HG03521 (cell line): Measurements from ENCODE around the gene MIOS.
"Not testable (repeated sequence)": the region's sequence is repeated elsewhere in the genome, so short reads cannot be mapped to it uniquely, and the experiment has no call there.

Source experiments
- ATAC-seq: cut with Tn5 transposase; IDR thresholded peaks from one replicate; pipeline ENCODE4 v1.9.1; 2021; ENCODE audit warnings: mild to moderate bottlenecking, moderate library complexity; ENCODE audit not compliant: unreplicated experiment

The MIOS gene

DNA sequence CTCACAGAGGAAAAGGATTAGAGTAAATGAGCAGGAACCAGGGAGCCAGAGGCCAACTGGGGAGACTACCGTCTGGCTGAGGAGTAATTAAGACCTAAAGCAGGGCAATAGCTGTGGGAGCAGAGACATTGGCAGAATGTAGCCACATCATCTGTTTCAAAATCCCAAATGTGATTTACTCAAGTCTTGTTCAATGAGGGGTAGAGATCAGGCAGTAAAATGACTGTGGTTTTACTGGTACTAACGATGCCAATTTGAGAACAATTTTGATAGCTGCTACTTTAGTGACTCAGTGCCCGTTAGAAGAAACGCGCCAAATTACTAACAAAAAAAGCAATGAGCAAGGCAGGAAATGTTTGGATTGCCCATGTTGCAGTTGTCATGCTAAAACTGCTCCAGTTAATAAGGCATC lies 12.7 kb upstream of the MIOS start:
- no peak for ATAC-seq

DNA sequence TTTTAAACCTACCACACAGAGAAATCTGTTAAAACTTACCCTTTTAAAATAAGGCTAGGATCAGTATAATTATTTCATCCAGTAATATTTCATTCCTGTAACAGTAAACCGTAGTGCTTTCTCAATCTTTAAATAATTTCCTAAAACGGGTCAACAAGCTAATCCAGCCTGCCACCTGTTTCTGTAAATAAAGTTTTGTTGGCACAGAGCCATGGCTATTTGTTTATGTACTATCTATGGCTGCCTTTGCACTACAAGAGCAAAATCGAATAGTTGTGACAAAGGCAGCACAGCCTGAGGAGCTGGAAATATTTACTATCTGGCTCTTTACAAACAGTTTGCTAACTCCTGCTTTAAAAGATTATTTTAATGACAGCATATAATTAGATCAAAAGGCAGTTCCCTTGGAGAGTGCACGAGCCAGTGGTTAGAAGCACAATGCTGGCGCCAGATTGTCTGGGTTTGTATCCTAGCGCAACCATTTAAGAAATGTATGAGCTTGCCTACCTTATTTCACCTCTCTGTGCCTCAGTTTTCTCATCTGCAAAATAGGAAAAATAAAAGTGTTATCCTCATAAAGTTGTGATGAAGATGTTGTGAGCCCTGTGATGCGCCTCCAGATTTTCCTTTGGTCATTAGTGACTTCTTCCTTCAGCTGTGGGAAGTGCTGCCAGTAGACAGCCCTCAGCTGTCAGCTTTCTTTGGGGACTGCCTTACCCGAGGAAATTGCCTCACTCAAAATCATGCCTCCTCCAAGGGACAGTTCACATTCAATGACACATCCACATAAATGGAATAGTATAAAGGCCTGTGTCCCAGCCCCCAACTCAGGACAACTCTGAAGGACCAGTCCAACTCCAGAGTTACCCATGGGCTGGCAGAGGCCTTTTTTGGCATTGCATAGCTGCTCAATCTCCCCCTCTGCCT lies 11.8 kb upstream of the MIOS start:
- ATAC-seq: no peak

DNA sequence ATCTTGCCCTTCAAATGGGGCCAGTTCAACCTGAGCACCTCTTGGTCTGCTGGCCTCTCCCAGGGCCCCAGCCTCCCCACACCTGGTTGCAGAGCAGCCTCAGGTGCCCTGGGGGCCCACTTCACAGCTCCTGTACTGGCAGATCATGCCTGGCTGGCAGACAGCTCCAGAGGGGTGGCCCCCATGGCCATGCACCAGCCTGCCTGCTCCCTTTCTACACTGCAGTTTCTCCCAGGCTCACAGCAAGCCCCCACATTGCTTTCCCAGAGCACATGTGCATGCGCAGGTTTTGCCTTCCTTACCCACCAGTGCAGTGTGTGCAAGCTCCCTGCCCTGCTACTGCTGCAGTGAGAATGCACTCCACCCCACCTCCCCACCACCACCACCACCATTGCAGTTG lies 9.8 kb upstream of the MIOS start:
- no peak for ATAC-seq

DNA sequence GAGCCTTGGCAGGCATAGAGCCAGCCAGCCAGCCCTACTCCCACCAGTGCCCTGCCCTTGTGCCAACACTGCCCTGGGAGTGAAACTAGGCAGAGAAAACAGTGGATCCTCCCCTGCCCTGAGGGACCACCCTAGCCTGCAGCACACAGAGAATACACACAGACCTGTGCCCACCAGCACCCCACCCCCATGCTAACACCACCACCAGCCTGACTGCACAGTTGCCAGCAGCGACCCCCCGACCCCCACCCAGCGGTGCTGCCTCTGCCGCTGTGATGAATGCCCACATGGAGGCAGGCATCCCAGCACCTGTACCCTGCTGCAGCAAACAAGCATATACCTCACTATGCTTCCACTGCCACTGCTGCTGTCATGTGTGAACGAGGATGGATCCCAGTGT lies 9.4 kb upstream of the MIOS start:
- no peak for ATAC-seq

DNA sequence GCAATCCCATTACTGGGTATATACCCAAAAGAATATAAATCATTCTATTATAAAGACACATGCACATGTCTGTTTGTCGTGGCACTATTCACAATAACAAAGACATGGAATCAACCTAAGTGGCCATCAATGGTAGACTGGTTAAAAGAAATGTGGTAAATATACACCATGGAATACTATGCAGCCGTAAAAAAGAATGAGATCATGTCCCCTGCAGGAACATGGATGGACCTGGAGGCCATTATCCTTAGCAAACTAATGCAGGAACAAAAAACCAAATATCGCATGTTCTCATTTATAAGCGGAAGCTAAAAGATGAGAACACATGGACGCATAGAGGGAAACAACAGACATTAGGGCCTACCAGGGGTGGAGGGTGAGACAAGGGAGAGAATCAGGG lies 5.1 kb upstream of the MIOS start:
- not testable (repeated sequence) for ATAC-seq

DNA sequence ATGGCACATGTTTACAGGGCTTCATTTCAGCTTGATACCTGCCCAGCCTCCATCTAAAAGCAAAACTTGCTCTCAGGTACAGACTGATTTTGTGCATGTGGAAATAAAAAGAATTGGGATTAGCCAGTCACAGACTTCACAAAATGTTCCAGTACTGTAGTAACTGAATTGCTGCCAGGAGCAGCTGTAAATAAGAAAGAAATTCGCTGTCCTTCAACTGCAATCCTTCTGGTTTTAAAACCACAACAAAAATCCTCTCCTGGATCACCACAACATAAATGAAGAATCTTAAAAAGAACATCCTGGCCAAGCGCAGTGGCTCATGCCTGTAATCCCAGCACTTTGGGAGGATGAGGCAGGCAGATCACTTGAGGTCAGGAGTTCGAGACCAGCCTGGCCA lies 3.9 kb upstream of the MIOS start:
- ATAC-seq: no peak

DNA sequence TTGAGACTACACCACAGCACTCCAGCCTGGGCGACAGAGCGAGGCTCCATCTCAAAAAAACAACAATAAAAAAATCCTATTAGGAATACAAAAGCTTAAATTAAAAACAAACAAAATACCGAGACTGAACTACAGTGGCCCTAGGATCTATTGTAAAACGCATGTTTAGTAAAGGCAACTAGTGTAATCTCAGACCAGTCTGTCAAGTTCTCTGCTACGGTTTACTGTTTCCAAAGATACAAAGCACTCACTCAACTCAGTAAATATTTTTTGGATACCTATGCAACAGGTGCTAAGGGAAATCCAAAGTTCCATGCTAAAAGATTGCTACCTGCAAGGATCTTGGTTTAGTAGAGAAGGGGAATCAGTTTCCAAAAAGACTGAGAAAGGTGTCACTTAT lies 3.4 kb upstream of the MIOS start:
- ATAC-seq: no peak

DNA sequence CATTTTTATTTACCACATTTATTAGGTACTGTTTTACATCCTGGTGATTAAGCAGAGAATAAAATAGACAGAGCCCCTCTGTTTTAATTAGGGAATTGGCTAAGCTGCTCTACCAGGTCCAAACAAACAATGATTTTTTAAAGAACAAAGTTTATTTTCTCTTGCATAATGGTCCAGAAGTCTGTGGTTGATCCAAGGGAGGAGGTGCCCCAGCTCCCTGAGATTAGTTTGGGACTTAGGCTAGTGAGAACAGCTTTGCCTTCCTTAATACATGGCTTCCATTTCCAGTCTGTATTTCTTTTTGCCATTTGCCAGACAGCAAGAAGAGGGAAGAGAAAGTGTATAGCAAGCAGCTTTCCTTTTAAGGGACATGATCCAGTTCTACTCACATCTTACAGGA lies 2.9 kb upstream of the MIOS start:
- ATAC-seq: no peak

DNA sequence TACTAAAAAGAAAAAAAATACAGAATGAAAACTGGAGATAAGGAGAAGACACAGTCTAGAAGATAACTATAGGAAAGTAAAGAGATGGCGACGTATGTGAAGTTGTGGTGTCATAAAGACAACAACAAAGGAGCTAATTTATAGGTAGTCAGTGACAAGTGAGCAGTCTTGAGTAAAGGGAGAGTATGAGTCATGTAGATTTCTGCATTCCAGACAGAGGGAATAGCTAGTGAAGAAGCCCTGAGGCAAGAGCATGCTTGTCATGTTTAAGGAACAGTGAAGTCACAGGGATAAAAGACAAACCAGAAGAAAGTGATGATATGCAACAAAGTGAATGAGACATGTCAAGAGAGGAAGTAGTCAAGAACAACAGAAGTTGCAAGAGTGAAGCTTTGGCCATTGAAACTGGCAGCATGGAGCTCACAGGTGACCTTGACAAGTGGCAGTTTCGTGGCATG lies 2.3 kb upstream of the MIOS start:
- no peak for ATAC-seq

DNA sequence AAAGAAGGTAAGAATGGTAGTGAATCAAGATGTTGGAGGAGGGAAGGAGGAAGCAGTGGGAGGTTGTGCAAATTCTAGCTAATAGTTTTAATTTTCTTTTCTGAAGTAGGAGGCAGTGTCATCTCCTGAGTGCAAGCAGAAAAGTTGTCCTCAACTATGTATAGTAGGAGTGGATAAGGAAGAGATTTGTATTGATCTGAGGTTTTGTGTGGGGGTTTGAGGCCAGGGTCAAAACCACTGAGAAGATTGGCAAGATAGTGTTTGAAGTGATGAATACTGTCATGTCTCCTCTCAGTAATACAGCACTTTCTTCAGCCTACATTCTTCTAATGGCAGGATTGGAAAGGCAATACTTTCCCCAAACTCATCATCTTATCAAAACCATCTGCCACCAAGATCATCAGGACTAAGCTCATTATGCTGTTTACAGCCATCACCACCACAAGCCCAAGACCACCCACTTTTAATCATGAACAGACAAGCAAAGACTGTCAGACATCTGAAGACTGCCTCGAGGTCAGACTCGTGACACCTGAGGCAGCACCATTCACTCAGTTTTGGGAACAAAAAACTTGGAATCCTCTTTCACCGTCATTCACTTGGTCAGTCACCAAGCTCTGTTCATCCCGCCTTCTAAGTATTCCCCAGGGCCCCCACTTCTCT lies 1.5 kb upstream of the MIOS start:
- no peak for ATAC-seq

DNA sequence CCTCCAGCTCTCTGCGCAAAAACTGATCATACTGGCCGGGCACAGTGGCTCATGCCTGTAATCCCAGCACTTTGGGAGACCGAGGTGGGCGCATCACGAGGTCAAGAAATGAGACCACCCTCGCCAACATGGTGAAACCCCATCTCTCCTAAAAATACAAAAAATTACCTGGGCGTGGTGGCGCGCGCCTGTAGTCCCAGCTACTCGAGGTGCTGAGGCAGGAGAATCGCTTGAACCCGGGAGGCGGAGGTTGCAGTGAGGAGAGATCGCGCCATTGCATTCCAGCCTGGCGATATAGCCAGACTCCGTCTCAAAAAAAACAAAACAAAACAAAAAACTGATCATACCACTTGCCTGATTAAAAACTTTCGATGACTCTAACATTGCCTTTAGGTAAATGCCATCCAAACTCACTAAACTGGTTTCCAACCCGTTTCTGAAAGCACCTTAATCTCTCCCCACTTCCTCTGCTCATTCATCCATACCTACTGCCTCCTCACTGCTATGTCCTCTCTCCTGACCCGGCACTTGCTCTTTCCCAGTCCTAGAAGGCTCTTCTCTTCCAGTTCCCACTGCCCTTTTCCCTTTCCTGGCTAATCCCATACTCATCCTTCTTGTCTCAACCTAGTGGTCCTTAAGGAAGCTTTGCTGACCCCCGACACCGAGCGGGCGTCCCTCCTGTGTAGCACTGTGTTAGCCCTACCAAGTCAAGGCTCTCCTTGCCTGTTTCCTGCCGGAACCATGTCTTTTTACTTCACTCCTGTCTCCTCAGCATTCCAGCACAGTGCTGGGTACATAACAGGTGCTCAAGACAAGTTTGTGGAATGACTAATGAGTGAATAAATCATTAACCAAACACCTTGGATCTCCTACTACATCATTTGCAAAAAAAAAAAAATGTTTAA lies 686 bp upstream of the MIOS start:
- ATAC-seq: peak; percentile 3

DNA sequence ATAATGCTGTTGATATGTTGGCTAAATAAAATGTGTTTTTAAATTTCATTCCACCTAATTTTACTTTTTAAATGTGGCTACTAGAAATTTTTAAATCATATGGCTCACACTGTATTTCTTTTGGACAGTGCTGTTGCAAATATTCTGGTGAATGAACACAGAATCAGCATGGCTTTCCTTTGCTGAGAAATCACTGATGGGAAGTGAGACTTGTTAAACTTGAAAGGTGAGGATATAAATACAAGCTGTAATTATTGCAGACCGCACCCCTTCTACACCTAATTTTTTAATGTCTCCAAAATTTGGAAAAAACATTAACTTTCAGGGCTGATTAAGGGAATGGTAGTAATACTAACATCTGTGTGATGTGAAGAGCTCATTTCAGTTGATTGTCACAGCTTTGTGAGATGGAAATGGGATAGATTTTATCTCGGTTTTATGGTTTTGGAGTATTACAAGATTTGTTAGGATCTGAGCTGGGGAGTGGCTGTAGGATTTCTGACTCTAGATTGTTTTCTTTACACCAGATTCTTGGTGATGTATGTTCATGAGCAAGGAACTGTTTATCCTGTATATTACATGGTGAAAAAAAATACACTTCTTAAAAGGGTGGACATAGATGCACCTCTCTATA lies 1.3 kb downstream of the MIOS start:
- ATAC-seq: no peak

DNA sequence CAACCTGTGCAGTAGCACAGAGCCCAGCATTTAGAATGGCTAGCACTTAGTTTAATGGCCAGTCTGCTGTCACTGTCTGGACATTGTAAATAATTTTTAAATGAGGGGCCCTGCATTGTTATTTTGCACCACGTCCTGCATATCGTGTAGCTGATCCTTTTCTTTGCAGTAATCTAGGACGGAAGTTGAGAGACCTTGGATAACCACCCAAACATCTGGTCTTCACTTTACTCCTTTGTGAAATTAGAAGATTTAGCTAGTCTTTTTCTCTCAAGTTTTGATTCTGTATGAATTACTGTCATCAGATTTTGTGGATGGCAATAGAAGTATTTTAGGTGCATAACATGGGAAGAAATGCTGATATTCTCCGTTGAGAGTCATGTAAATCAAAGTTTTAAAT lies 1.9 kb downstream of the MIOS start:
- ATAC-seq: no peak

DNA sequence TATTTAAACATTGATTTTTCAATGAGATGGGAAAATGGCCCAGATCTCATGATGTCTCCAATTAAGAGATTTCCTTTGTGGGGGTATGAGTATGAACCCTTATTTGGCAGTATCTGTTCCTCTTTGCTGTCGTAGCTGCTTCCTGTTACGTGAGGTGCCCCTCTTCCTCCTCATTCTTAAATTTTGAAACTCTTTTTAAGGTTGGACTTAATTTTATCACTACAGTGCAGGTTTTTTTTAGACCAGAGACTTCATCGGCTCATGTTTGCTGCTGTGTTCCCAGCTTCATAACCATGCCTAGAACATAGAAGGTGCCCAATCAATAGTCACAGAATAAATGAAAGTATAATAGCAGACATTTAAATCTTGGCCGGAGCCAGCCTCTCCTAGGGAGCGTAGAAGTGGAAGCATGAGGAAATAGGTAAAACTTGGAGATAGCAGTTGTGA lies 2.4 kb downstream of the MIOS start:
- peak; percentile 42 for ATAC-seq

DNA sequence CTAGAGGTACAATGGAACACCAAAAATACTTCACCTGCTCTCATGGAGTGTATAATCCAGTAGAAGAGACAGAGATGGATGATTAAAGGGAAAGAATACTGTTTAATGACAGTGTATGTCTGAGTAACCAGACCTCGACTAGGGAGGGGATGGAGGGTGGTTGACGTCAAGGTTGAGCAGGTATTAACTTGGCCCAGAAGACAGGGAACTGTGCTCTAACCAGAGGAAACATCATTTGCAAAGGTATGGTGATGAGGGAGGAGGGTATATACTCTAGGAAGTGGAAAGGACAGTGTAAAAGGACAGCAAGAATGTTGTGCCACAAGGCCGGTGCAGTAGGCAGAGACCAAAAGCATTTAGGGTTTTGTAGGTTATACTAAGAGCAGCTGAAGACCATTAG lies 2.9 kb downstream of the MIOS start:
- ATAC-seq: no peak

DNA sequence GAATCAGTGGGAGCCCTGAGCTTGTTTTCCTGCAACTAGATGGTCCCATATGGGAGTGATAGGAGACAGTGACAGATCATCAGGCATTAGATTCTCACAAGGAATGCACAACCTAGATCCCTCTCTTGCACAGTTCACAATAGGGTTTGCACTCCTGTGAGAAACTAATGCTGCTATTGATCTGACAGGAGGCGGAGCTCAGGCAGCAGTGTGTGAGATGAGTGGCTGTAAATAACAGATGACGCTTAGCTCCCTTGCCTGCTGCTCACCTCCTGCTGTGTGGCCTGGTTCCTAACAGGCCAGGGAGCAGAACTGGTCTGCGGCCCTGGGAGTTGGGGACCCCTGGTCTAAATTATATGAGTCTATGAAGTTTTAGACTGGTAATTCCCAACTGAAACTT lies 3.9 kb downstream of the MIOS start:
- no peak for ATAC-seq

DNA sequence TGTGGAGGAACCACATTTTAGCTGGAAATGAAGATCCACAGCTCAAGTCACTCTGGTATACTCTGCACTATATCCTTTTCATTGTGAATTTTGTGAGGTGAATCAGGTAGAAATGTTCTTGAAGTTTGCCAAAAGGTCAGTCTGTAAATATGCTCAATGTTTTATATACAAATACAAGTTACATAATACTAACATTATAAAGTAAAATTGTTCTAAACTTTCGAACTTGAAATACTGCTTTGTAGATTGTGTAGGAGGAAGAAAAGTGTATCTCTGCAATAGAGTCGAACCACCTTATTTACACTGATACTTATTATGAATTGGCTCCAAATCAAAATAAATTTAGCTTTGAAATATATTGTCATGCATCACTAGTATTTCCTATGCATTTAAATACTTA lies 7.0 kb downstream of the MIOS start:
- no peak for ATAC-seq

DNA sequence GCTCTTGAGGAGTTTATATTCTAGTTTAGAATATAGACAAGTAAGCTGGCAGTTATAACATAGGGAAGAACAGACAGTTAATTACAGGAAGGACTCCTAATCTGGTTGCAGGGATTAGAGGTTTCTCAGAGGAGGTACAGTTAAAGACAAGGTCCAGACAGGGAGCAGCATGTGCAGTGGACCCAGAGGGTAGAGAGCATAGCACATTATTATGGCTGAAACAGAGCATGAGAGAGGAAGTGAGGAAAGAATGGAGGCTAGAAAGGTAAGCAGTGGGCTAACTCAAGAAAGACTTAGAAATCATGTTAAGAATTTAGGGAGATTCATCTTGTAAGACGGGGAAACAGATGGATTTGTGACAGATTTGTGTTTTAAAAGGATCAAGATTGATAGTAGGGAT lies 9.7 kb downstream of the MIOS start:
- no peak for ATAC-seq

DNA sequence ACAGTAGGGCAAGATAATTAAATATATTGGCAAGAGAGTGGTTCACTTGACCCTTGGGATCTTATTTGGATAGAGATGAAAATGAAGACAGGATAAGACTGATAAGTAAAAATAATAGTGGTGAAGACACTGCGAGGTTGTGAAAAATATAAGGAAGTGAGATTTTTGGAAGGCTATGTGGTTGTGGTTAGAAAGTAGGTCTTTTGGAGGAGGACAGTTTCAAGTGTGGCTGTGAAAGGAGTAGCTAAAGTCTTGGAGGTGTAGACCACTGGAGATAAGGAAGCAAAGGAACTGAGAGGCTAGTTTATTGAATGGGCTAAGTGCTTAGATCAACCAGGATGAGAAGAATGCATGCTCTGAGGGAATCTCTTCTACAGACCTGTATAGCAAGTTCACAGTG lies 11.2 kb downstream of the MIOS start:
- peak; percentile 53 for ATAC-seq

DNA sequence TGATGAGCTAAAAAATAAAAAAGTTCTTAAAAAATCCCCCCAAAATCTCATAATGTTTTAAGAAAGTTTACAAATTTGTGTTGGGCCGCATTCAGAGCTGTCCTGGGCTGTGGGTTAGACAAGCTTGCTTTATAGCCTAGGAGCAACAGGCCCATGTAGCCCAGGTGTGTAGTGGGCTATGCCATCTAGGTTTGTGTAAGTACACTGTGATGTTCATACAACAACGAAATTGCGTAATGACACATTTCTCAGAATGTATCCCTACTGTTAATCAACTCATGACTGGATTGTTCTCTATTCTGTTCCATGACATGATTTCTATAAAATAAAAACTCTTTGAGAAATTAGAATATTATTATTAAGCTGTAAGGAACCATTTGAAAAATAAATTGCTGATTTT lies 13.0 kb downstream of the MIOS start:
- ATAC-seq: no peak
